ENCODE data around the gene UQCRFS1.
"Not testable (repeated sequence)": the region's sequence is repeated elsewhere in the genome, so short reads cannot be mapped to it uniquely, and the experiment has no call there.

Gene UQCRFS1

GRCh38 chr19:29212356-29212647 lies 649 bp downstream of the UQCRFS1 start:
- no peak for DNase-seq

- DNase-seq = peak; percentile 16
These were observed 1.2 kb downstream of the UQCRFS1 start for GRCh38 chr19:29211562-29212355.

GRCh38 chr19:29211041-29211440 lies 1.9 kb downstream of the UQCRFS1 start:
- not testable (repeated sequence) for DNase-seq

- DNase-seq = not testable (repeated sequence)
These were observed 2.4 kb downstream of the UQCRFS1 start for GRCh38 chr19:29210502-29210901.

- not testable (repeated sequence) for DNase-seq
These were observed 5.4 kb downstream of the UQCRFS1 start for GRCh38 chr19:29207403-29208187.

GRCh38 chr19:29206453-29206852 lies 6.5 kb downstream of the UQCRFS1 start:
- DNase-seq = no peak

GRCh38 chr19:29202281-29202680 lies 10.7 kb downstream of the UQCRFS1 start:
- no peak for DNase-seq

GRCh38 chr19:29201855-29202254 lies 11.1 kb downstream of the UQCRFS1 start:
- DNase-seq = no peak

GRCh38 chr19:29194658-29195057 lies 18.3 kb downstream of the UQCRFS1 start:
- no peak for DNase-seq

GRCh38 chr19:29193155-29193554 lies 19.8 kb downstream of the UQCRFS1 start:
- DNase-seq = no peak

- DNase-seq = no peak
These were observed 21.9 kb downstream of the UQCRFS1 start for GRCh38 chr19:29191005-29191404.

GRCh38 chr19:29189033-29189360 lies 24.0 kb downstream of the UQCRFS1 start:
- DNase-seq = no peak

- no peak for DNase-seq
These were observed 24.5 kb downstream of the UQCRFS1 start for GRCh38 chr19:29188289-29189032.

GRCh38 chr19:29187676-29188075 lies 25.3 kb downstream of the UQCRFS1 start:
- DNase-seq = no peak

GRCh38 chr19:29185427-29185826 lies 27.5 kb downstream of the UQCRFS1 start:
- DNase-seq = no peak

- DNase-seq = no peak
These were observed 35.8 kb downstream of the UQCRFS1 start for GRCh38 chr19:29176981-29177754.

GRCh38 chr19:29173896-29174295 lies 39.1 kb downstream of the UQCRFS1 start:
- DNase-seq = no peak

GRCh38 chr19:29172302-29172701 lies 40.6 kb downstream of the UQCRFS1 start:
- DNase-seq = no peak

GRCh38 chr19:29171525-29171924 lies 41.4 kb downstream of the UQCRFS1 start:
- DNase-seq = no peak

- peak; percentile 29 for DNase-seq
These were observed 42.4 kb downstream of the UQCRFS1 start for GRCh38 chr19:29170554-29170953.

- no peak for DNase-seq
These were observed 50.3 kb downstream of the UQCRFS1 start for GRCh38 chr19:29162694-29163093.

GRCh38 chr19:29155683-29156082 lies 57.3 kb downstream of the UQCRFS1 start:
- DNase-seq = no peak
